H1 (cell line): ENCODE measurements around the gene TGIF1.

ENCODE experiments used
- GABPA ChIP-seq: IDR thresholded peaks from 2 replicates; pipeline ENCODE4 v1.6.1; 2011; ENCODE audit warnings: mild to moderate bottlenecking, low read length, moderate library complexity, borderline replicate concordance; ENCODE audit not compliant: insufficient read depth
- JUND ChIP-seq: IDR thresholded peaks from 2 replicates; pipeline ENCODE4 v1.6.1; 2011; ENCODE audit warnings: mild to moderate bottlenecking, improper control_type of control experiment, low read length
- NRF1 ChIP-seq: IDR thresholded peaks from 2 replicates; pipeline ENCODE4 v1.6.1; 2011; ENCODE audit warnings: mild to moderate bottlenecking, low read depth, low read length, improper control_type of control experiment
- POLR2AphosphoS5 ChIP-seq: IDR thresholded peaks from 2 replicates; pipeline ENCODE4 v1.6.1; 2011; ENCODE audit warnings: low read depth, low read length
- SP1 ChIP-seq: IDR thresholded peaks from 2 replicates; pipeline ENCODE4 v1.6.1; 2011; ENCODE audit warnings: low read depth, low read length
- TBP ChIP-seq: IDR thresholded peaks from 2 replicates; pipeline ENCODE4 v1.6.1; 2011; ENCODE audit warnings: low read depth, low read length, improper control_type of control experiment
- YY1 ChIP-seq: IDR thresholded peaks from 2 replicates; pipeline ENCODE4 v1.6.1; 2011; ENCODE audit warnings: low read depth, mild to moderate bottlenecking, low read length
- ZNF274 ChIP-seq: IDR thresholded peaks from 2 replicates; pipeline ENCODE4 v1.7.0; 2012; ENCODE audit warnings: low read length, borderline replicate concordance; ENCODE audit errors: extremely low read depth
- TF ChIP-seq, protein P1 (sequence below), 3 experiments: IDR thresholded peaks; 1 replicate in 2 of 3; 2 replicates in 1 of 3; pipeline versions ENCODE4 v1.5.1 to v1.6.1; 2011; ENCODE audit warnings: low read length in 3 of 3, mild to moderate bottlenecking in 3 of 3, inconsistent platforms in 2 of 3, low read depth in 1 of 3, moderate library complexity in 1 of 3; ENCODE audit not compliant: insufficient read depth in 1 of 3; ENCODE audit errors: control extremely low read depth in 1 of 3

DNA sequence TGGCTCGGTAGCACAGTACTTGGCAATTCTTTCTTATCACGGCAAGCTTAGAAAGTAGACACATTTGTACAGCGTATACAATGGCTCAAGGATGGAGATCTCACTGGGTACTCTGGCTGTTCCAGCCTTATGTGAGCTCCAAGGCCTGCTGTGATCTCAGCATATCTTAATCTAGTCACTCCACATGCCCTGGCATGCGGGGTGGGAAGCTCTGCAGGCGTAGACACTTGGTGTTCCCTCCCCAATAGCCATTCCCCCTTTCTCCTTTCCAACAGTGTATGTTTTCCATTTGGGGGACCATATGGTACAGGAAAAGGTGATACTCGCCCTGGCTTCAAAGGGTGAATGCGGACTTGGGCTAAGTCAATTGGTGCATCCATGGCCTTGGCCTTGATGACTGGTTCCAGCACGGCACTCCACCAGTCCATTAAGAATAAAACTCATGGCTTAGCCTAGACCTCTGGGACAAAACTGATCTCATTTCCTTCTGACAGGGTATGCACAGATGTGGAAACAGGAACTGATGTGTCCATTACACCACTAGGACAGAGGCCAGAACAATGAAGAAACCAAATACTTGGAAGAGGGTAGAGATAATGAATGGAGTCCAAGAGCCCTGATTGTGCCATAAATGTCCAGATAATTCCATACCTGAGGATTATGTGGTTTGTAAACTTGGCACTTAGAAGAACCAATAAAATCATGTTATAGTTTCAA lies 28.4 kb downstream of the TGIF1 start:
- TF ChIP-seq POLR2AphosphoS5 (no peak), GABPA (no peak), SP1 (no peak), JUND (no peak), YY1 (no peak), NRF1 (no peak), ZNF274 (no peak), TBP (no peak)
- TF ChIP-seq, protein P1, sequence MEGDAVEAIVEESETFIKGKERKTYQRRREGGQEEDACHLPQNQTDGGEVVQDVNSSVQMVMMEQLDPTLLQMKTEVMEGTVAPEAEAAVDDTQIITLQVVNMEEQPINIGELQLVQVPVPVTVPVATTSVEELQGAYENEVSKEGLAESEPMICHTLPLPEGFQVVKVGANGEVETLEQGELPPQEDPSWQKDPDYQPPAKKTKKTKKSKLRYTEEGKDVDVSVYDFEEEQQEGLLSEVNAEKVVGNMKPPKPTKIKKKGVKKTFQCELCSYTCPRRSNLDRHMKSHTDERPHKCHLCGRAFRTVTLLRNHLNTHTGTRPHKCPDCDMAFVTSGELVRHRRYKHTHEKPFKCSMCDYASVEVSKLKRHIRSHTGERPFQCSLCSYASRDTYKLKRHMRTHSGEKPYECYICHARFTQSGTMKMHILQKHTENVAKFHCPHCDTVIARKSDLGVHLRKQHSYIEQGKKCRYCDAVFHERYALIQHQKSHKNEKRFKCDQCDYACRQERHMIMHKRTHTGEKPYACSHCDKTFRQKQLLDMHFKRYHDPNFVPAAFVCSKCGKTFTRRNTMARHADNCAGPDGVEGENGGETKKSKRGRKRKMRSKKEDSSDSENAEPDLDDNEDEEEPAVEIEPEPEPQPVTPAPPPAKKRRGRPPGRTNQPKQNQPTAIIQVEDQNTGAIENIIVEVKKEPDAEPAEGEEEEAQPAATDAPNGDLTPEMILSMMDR (IDR thresholded peaks at IDR 0.05; ENCODE audit: control extremely low read depth in 1 of 3, insufficient read depth in 1 of 3, low read depth in 1 of 3, low read length in 3 of 3): no peak
